ENCODE results near the gene PPP4R3C. TPM values are rescaled to one million over a fixed set of nuclear protein-coding genes. Genes with fewer than 3 reads are reported as not detected.

The PPP4R3C gene
- total RNA-seq, 1 donor from 2014 or later, result not detected

GRCh38 chrX:27438937-27439336, 24.2 kb downstream of the PPP4R3C start:
- TF ChIP-seq CTCF (IDR thresholded peaks at IDR 0.05), result no peak
- DNase-seq (ENCODE audit: low spot score), result no peak
- Mint-ChIP-seq H3K9me3 (ENCODE audit: low read depth) (no peaks in the 10 kb centered on the region), H3K36me3 (ENCODE audit: low read depth) (no peaks in the 10 kb centered on the region), H3K27me3 (ENCODE audit: low read depth) (peaks cover 6% of the 10 kb centered on the region), H3K27ac (ENCODE audit: unreplicated experiment) (no peak overlapping the region), H3K4me1 (ENCODE audit: low read depth) (no peaks in the 10 kb centered on the region), H3K4me3 (ENCODE audit: unreplicated experiment) (no peak overlapping the region)

GRCh38 chrX:27435031-27435430, 28.1 kb downstream of the PPP4R3C start:
- no peak overlapping the region for H3K4me3 Mint-ChIP-seq (ENCODE audit: unreplicated experiment)
- no peaks in the 10 kb centered on the region for H3K36me3 Mint-ChIP-seq (ENCODE audit: low read depth)
- no peaks in the 10 kb centered on the region for H3K4me1 Mint-ChIP-seq (ENCODE audit: low read depth)
- peaks cover 6% of the 10 kb centered on the region for H3K27me3 Mint-ChIP-seq (ENCODE audit: low read depth)
- no peak overlapping the region for H3K27ac Mint-ChIP-seq (ENCODE audit: unreplicated experiment)
- no peak for TF ChIP-seq CTCF (IDR thresholded peaks at IDR 0.05)
- no peaks in the 10 kb centered on the region for H3K9me3 Mint-ChIP-seq (ENCODE audit: low read depth)
- DNase-seq (ENCODE audit: low spot score), result no peak

Other genes starting within 250 kb of the PPP4R3C start
- not detected in 3 replicates for gene DCAF8L2, start 127.0 kb upstream of the PPP4R3C start, total RNA-seq